Breast epithelium (tissue), 3 donors: ENCODE results near the gene SPATA16.

ENCODE experiments used
- CTCF ChIP-seq, 3 donors: fragments of 450-650 bp; IDR thresholded peaks; one replicate each; pipeline ENCODE4 v1.5.1; 2016 to 2017; ENCODE audit warnings: antibody characterized with exemption in 3 of 3, mild to moderate bottlenecking in 3 of 3, moderate library complexity in 3 of 3
- POLR2AphosphoS5 ChIP-seq, 3 donors: sonication (generic); formaldehyde crosslinking; IDR thresholded peaks; one replicate each; pipeline ENCODE4 v1.6.1; 2017; ENCODE audit warnings: antibody characterized with exemption in 3 of 3

- TF ChIP-seq CTCF (IDR thresholded peaks at IDR 0.05) (no peak), POLR2AphosphoS5 (IDR thresholded peaks at IDR 0.05) (no peak)
These were observed 209.2 kb downstream of the SPATA16 start for GRCh38 chr3:172931746-172932285.
